Ramos (cell line): ENCODE data around the gene FKBP6.
"Not testable (repeated sequence)": the region's sequence is repeated elsewhere in the genome, so short reads cannot be mapped to it uniquely, and the experiment has no call there.

Source experiments
- in situ Hi-C: fragments of 300-500 bp; cut with MboI; formaldehyde crosslinking; loops from one replicate; pipeline ENCODE4 v1.14.3; 2022; ENCODE audit warnings: low sequenced_read_pairs; ENCODE audit not compliant: unreplicated experiment

FKBP6 gene

GRCh38 chr7:73323434-73324080 lies 4.4 kb upstream of the FKBP6 start:
- in situ Hi-C loops, result not testable (repeated sequence)

- in situ Hi-C loops, result not testable (repeated sequence)
These were observed 3.7 kb upstream of the FKBP6 start for GRCh38 chr7:73324081-73324845.

GRCh38 chr7:73325424-73325823 lies 2.5 kb upstream of the FKBP6 start:
- in situ Hi-C loops, result not testable (repeated sequence)

- in situ Hi-C loops, result not testable (repeated sequence)
These were observed 512 bp upstream of the FKBP6 start for GRCh38 chr7:73327449-73327848.

DNA sequence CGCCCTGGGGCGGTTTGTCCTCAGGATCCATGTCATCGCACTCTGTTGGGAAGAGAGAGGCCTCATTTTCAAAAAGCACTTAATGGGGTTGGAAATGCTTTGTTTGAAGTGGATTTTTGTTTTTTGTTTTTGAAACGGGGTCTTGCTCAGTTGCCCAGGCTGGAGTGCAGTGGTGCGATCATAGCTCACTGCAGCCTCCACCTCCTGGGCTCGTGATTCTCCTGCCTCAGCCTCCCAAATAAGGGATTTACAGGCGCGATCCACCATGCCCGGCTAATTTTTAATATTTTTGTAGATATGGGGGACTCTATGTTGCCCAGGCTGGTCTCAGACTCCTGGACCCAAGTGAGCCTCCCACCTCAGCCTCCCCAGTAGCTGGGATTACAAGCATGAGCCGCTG lies 735 bp downstream of the FKBP6 start:
- in situ Hi-C loops, result no loop called here

- in situ Hi-C loops, result no loop called here
These were observed 2.1 kb downstream of the FKBP6 start for GRCh38 chr7:73329861-73330581.

- in situ Hi-C loops, result no loop called here
These were observed 2.8 kb downstream of the FKBP6 start for GRCh38 chr7:73330772-73331171.

- in situ Hi-C loops, result no loop called here
These were observed 4.5 kb downstream of the FKBP6 start for GRCh38 chr7:73332447-73332846.

GRCh38 chr7:73338321-73338720 lies 10.4 kb downstream of the FKBP6 start:
- in situ Hi-C loops, result no loop called here

GRCh38 chr7:73340514-73340913 lies 12.6 kb downstream of the FKBP6 start:
- in situ Hi-C loops, result no loop called here

DNA sequence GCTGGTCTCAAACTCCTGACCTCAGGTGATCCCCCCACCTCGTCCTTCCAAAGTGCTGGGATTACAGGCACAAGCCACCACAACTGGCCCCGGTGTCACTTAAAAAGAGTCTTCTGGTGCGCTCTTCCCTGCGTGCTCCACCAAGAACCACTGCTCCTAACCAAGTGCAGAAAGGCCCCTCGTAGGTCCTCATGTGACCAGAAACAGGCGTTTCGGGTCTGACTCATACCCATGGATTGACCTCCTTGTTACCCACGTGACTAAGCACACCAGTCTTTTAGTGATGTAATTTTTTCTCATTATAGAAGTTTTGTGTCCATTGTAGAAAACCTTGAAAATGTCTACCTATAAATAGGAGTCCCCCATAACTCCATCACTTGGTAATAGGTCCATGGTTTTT lies 13.9 kb downstream of the FKBP6 start:
- in situ Hi-C loops, result no loop called here

DNA sequence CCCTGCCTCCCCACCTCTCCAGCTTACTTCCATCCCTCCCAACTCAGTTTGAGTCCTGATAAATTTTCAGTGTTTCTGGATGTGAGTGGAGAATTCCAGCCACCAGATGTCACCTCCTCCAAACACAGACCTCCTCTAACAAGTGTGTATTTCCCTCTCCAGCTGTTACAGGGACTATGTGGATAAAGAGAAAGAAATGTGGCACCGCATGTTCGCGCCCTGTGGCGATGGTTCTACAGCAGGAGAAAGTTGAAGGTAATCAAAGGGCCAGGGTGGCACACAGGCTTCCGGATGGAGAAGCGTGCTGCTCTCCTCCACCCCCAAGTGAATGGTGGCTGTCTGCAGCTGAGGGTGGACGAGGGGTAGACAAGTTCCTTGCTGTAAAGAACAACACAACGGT lies 14.7 kb downstream of the FKBP6 start:
- in situ Hi-C loops, result no loop called here

- in situ Hi-C loops, result no loop called here
These were observed 15.9 kb downstream of the FKBP6 start for GRCh38 chr7:73343671-73344380.

- in situ Hi-C loops, result no loop called here
These were observed 17.6 kb downstream of the FKBP6 start for GRCh38 chr7:73345538-73345937.

DNA sequence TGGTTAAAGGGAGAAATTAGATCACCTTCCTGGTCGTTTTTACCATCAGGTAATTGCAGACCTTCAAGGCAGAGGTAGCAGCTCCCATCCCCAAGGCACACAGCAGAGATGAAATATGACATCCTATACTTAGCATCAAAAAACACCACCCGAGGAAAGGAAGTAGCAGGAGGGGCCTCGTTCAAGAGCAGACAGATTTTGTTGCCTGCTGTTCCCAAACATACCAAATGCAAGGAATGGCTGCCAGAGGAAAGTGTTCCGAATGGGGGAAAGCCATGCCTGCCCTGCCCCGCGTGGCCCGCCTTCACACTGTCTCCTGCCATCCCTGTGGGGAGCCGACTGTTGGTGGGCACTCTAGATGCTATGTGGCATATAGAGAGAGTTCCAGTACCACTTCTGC lies 18.0 kb downstream of the FKBP6 start:
- in situ Hi-C loops, result no loop called here

- in situ Hi-C loops, result no loop called here
These were observed 21.8 kb downstream of the FKBP6 start for GRCh38 chr7:73349763-73350162.

DNA sequence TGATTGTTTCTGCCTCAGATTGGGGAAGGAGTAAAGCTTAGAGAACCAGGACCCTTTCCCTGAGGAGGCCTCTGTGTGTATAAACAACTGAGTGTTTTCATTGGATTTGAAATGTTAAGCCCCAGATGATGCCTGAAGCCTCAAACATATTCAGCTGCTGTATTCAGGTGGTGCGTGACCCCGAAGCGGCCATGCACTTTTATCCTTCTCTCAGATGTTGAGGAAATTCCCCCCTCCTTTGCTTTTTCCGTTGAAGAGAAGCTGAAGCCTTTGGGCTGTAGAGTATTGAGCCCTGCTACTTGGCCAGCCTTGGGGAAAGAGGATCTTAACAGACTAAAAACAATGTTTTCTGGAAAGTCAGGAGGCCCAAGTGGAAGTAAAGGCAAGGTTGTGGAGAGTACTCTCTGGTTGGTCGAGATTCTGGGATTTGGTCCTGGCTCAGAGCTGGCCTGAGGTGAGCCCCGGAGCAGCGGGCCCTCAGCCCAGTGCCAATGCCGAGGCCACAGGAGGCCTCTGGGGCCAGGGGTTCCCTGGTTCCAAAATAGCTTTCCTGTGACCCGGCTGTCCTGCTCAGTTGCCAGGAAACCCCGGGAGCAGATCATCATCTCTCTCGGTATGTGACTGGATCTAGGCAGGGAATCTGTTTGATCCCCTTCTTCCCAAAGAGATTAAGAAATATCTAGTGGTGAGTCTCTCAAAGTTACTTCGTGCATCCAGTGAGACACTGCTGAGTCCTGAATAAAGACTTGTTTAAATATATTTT lies 22.5 kb downstream of the FKBP6 start:
- in situ Hi-C loops, result no loop called here

GRCh38 chr7:73351447-73352167 lies 23.6 kb downstream of the FKBP6 start:
- in situ Hi-C loops, result no loop called here

DNA sequence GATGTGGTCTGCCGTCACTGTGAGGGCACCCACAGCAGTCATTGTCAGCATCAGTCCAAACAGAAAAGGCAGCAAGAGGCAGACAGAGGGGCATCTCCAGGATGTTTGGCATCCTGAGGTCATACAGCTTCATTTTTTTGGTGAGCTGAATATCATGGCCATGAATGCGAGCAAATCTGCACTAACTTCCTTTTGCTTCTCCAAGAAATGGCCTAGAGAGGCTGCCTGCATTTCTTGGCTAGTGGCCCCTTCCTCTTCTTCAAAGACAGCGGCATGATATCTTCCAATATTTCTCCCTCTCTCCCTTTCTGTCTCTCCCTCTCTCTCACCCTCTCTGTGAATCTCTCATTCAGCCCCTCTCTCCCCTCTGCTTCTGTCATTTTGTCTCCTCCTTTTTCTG lies 24.8 kb downstream of the FKBP6 start:
- in situ Hi-C loops, result no loop called here
